Upper lobe of left lung (tissue), 4 donors: ENCODE measurements around the gene ATP6V1G3.

ENCODE experiments used
- EP300 ChIP-seq, 4 donors: sonication (generic); formaldehyde crosslinking; IDR thresholded peaks; one replicate each; pipeline ENCODE4 v1.5.1; 2017; ENCODE audit warnings: antibody characterized with exemption in 4 of 4, control low read depth in 2 of 4
- POLR2A ChIP-seq, 4 donors: fragments of 450-650 bp; IDR thresholded peaks; one replicate each; pipeline ENCODE4 v1.5.1; 2016 to 2017; ENCODE audit warnings: antibody characterized with exemption in 4 of 4, mild to moderate bottlenecking in 2 of 4
- TF ChIP-seq, protein P1 (sequence below), 6 experiments: fragments of 450-650 bp in 4 of 6; fragments of 200-600 bp in 2 of 6; sonication (generic) in 2 of 6; IDR thresholded peaks; one replicate each; pipeline ENCODE4 v1.5.1; 2016 to 2019; ENCODE audit warnings: antibody characterized with exemption in 6 of 6

DNA sequence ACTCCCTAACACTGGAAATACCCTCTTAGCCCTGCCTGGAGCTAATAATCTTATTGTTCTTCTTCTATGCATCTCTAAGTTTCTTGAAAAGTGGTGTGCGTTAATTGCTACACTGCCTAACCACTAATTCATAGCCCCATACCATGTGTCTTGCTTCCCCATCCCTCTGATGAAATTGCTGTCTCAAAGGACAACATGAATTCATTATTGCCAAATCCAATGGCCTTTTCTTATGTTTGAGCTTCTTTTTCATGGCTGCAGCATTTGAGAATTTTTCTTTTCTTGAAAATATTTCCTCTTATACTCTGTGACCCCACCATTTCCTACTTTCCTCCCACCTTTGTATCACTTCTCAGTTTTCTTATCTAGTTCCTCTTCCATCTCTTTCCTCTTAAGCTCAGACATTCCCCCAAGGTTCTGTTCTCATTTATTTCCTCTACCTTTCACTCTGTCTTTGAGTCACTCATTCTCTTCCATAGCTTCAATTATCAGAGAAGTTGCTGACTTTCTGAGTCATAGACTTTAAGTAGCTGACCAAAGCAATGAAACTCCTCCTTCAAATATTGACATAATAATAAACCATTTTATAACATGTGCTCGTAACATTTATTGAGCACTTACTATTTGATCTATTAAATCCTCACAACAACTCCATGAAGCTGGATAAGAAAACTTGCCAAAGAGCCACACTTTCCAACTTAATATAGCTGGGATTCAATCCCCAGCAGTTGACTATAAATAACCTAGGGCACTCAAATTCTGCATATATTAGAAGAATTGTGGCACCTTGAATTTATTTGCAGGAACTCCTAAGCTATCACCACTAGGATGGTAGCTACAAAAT, 35.5 kb upstream of the ATP6V1G3 start:
- TF ChIP-seq, protein P1, sequence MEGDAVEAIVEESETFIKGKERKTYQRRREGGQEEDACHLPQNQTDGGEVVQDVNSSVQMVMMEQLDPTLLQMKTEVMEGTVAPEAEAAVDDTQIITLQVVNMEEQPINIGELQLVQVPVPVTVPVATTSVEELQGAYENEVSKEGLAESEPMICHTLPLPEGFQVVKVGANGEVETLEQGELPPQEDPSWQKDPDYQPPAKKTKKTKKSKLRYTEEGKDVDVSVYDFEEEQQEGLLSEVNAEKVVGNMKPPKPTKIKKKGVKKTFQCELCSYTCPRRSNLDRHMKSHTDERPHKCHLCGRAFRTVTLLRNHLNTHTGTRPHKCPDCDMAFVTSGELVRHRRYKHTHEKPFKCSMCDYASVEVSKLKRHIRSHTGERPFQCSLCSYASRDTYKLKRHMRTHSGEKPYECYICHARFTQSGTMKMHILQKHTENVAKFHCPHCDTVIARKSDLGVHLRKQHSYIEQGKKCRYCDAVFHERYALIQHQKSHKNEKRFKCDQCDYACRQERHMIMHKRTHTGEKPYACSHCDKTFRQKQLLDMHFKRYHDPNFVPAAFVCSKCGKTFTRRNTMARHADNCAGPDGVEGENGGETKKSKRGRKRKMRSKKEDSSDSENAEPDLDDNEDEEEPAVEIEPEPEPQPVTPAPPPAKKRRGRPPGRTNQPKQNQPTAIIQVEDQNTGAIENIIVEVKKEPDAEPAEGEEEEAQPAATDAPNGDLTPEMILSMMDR (IDR thresholded peaks at IDR 0.05) = no peak
- no peak for TF ChIP-seq POLR2A (IDR thresholded peaks at IDR 0.05)
- TF ChIP-seq EP300 (IDR thresholded peaks at IDR 0.05) = no peak
